Activated CD4-positive, alpha-beta T cell treated with anti-CD3 and anti-CD28 coated beads for 1 hour (primary cell): ENCODE results near the gene CRB2.

Experiments used
- DNase-seq: peaks from one replicate; pipeline ENCODE4 v3.0.0-alpha.2; 2020

CRB2 gene

GRCh38 chr9:123410281-123410910, 54.4 kb downstream of the CRB2 start:
- no peak for DNase-seq

GRCh38 chr9:123411191-123411590, 55.2 kb downstream of the CRB2 start:
- no peak for DNase-seq

GRCh38 chr9:123411636-123412035, 55.6 kb downstream of the CRB2 start:
- DNase-seq: no peak

- DNase-seq: no peak
These were observed 56.3 kb downstream of the CRB2 start for GRCh38 chr9:123412171-123412820.

- no peak for DNase-seq
These were observed 58.2 kb downstream of the CRB2 start for GRCh38 chr9:123414204-123414603.

- no peak for DNase-seq
These were observed 59.2 kb downstream of the CRB2 start for GRCh38 chr9:123414936-123415930.

GRCh38 chr9:123416176-123416575, 60.2 kb downstream of the CRB2 start:
- no peak for DNase-seq

- DNase-seq: no peak
These were observed 61.5 kb downstream of the CRB2 start for GRCh38 chr9:123417289-123418051.

- DNase-seq: no peak
These were observed 62.0 kb downstream of the CRB2 start for GRCh38 chr9:123418052-123418430.

GRCh38 chr9:123418506-123418905, 62.5 kb downstream of the CRB2 start:
- no peak for DNase-seq

GRCh38 chr9:123419091-123419490, 63.1 kb downstream of the CRB2 start:
- no peak for DNase-seq

- no peak for DNase-seq
These were observed 64.0 kb downstream of the CRB2 start for GRCh38 chr9:123419721-123420591.

GRCh38 chr9:123420592-123421111, 64.7 kb downstream of the CRB2 start:
- DNase-seq: no peak

GRCh38 chr9:123421186-123421585, 65.2 kb downstream of the CRB2 start:
- DNase-seq: no peak

- no peak for DNase-seq
These were observed 65.9 kb downstream of the CRB2 start for GRCh38 chr9:123421801-123422455.

GRCh38 chr9:123422635-123423310, 66.8 kb downstream of the CRB2 start:
- DNase-seq: no peak

- DNase-seq: no peak
These were observed 67.3 kb downstream of the CRB2 start for GRCh38 chr9:123423311-123423640.

- no peak for DNase-seq
These were observed 68.1 kb downstream of the CRB2 start for GRCh38 chr9:123424131-123424530.

GRCh38 chr9:123424552-123425225, 68.7 kb downstream of the CRB2 start:
- DNase-seq: no peak

- DNase-seq: no peak
These were observed 69.3 kb downstream of the CRB2 start for GRCh38 chr9:123425261-123425821.
